Stimulated activated CD8-positive, alpha-beta memory T cell treated with anti-CD3 and anti-CD28 coated beads, Interleukin-7, amount 100 ng/mL, for 24 hours (primary cell): ENCODE measurements around the gene ADAM23.
"Not testable (repeated sequence)": the region's sequence is repeated elsewhere in the genome, so short reads cannot be mapped to it uniquely, and the experiment has no call there.

ENCODE experiments used
- DNase-seq: peaks from one replicate; pipeline ENCODE4 v3.0.0-alpha.2; 2020; ENCODE audit warnings: low read depth

ADAM23 gene

GRCh38 chr2:206442833-206443734, at the start of gene ADAM23:
ADAM23 (plus strand) TSS chr2:206443532; CDS start chr2:206443867, 335 bp downstream.
- DNase-seq = peak; percentile 24

- DNase-seq = no peak
Observed at GRCh38 chr2:206396211-206396610, 47.1 kb upstream of the ADAM23 start.

DNA sequence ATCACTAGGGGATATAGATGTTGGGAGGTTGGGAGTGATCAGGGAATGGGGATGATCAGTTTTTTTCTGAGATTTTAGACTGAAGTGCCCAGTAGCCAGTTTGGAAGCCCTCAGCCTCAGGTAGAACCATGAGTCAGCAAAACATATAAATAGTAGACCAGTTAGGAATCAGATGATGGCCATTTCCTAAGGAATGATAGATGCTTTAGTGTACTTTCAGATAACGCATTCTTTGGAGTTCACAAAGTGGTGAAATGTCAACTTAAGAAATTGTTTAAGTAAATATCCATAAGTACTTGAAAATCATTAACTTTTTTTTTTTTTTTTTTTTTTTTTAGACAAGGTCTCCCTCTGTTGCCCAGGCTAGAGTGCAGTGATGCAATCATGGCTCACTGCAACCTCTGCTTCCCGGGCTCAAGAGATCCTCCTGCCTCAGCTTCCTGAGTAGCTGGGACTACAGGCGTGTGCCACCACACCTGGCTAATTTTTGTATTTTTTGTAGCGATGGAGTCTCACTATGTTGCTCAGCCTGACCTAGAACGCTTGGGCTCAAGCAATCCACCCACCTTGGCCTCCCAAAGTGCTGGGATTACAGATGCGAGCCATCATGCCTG, 40.3 kb upstream of the ADAM23 start:
- DNase-seq = not testable (repeated sequence)

DNA sequence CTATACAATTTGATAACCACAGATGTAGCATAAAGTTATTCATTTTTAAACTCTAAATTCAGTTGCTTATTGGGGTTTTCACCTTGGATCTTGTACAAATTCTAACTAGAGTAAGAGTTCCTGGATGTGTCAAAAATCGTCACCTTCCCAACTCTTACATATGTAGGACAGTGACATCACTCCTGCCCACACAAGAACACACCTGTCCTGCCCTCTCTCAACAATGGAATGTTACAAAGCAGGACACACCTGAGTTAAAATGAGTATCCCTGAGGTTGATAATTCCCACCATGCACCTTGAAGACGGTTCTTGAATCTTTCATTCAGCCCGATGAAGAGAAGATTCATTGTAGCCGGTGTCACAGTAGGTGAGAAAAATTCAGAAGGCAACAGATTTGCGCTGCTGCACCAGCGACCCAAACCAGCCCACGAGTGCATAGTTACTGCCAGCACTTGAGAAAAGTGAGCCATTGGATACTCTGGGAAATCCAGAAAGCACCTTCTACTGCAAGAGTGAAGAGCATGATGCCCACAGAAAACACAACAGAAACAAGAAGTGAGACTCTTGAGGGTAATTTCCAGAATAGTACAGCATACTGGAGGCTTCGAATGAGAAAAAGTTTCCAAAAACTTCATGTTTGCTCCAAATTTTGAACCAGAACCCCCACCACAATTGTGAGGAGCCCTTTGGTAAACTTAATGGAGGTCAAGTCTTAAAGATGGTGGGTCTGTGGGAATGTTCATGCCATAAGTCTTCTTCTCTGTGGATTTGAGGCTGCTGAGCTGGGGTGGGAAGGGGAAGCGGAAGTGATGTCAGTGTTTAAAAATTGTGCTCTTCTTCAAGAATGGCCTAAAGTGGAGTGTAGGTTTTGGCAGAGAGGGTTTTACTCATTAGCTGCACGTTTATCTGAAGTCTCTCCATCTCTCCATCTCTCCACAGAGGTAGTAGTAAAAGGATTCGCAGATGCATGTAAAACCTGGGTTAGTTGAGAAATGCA, 34.7 kb upstream of the ADAM23 start:
- DNase-seq = no peak

- no peak for DNase-seq
Observed at GRCh38 chr2:206410714-206411113, 32.6 kb upstream of the ADAM23 start.

GRCh38 chr2:206415618-206416243, 27.6 kb upstream of the ADAM23 start:
- DNase-seq = no peak

GRCh38 chr2:206418968-206419367, 24.4 kb upstream of the ADAM23 start:
- DNase-seq = no peak

DNA sequence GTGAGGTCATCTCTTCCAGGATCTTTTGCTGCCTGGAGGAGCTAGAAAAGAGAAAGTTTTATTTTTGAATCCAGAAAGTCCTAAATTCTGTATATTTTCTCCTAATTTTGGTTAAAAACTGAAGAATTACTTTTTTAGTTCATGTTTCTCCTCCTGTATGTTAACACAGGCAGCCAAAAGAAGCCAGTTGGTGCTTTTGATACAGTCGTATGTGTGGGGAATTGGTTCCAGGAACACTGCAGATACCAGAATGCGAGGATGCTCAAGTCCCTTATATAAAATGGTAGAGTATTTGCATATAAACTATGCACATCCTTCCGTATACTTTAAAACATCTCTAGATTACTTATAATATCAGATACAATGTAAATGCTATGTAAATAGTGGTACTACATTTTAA, 22.6 kb upstream of the ADAM23 start:
- no peak for DNase-seq

DNA sequence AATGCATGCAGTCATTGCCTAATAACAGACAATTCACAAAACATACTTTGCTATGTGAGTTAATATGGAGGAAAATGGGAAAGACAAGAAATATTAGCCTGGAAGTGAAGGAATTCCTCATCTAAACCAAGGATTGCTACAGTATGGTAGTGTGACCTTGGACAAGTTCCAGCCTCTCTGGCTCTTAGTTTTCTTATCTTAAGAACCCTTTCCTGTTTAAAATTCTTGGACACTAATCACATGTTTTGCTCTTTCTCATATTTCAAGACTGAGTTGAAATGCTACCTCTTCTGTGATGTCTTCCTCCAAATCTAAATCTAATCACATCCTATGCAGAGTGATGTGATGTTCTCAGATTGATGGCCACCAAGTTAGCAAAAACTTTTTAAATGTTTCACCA, 20.8 kb upstream of the ADAM23 start:
- no peak for DNase-seq

DNA sequence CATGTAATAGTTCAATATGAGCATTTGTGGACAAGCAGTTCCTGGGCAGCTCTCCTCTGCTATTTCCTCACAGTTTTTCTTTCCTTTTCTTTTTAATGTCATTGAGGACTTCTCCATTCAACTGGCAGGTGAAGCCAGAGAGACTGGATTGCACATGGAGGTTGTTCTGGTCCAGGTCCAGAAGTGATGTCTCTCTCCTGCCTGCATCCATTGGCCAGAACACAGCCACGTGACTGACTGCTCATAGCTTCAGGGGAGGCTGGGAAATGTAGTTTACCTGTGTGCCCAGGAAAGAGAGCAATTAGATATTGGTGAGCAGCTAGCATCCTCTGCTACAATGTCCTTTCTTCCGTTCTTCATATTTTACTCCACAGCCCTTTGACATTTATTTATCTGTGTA, 20.2 kb upstream of the ADAM23 start:
- no peak for DNase-seq

DNA sequence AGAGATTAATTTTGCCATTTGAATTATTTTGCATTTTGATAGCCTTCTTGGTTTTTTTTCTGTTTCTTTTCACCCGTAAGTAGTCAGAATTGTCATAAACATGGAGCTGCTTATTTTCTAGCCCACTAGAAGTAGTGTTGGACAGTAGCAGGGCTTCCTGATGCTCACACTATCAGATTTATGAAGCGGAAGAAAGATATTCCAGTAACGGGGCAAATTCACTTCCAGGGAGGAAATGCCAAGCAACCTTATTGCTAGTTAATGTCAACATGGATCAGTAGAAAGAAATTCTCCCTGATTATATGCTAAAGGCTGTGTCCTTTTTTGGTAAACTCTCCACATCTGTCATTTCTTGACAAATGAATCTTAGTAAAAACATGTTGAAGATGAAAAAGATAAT, 19.2 kb upstream of the ADAM23 start:
- DNase-seq = no peak

DNA sequence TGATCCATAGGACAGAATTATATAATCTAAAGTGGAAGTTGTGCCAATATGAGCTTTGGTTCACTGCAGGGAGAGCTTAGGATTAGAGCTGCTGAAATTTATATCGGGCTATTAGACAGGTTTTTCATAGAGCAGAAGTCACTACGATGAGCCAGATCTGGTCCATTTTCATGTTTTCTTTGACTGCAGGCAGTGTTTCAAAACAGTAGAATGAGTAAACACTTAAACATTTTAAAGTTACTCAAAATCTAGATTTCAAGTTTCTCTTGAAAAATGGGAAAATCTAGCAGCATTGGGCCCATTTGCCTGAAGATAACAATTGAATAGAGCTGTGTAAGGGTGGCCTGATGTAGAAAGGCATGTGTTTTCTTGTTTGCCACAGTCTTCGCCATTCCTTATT, 14.5 kb upstream of the ADAM23 start:
- DNase-seq = no peak

DNA sequence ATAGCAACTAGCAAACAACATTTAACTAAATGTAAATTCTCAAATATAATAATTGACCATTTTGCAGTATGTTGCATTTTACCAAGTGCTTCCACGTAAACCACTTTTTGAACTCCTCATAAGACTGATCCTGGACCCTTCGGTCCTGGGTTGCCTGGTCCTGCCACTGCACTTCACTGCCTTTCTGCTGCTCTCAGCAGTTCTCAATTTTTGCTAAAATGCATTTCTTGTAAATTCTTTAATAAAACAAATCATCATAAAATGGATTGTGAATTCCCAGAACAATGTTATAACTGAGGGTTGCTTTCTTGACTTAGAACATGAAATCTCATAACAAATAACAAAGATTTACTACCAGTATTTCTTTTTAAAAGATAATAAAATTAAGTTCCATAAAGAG, 12.9 kb upstream of the ADAM23 start:
- no peak for DNase-seq

DNA sequence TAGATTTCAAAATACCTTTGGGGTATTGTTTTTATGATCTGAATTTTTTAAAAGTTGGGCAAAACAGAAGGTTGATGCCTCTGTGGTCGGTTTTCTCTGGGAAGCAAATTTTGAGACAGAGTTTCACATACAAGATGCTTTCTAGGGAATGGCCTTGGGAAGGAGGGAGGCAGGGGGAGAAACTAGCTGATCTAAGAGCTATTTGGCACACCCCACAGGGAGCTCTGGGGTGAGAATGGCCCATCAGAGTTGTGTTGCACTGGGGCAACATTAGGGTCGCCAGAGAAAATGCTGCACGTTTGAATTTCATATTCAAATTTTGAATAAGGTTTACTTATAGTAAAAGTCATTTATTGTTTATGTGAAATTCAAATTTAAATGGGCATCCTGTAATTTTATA, 11.9 kb upstream of the ADAM23 start:
- no peak for DNase-seq

DNA sequence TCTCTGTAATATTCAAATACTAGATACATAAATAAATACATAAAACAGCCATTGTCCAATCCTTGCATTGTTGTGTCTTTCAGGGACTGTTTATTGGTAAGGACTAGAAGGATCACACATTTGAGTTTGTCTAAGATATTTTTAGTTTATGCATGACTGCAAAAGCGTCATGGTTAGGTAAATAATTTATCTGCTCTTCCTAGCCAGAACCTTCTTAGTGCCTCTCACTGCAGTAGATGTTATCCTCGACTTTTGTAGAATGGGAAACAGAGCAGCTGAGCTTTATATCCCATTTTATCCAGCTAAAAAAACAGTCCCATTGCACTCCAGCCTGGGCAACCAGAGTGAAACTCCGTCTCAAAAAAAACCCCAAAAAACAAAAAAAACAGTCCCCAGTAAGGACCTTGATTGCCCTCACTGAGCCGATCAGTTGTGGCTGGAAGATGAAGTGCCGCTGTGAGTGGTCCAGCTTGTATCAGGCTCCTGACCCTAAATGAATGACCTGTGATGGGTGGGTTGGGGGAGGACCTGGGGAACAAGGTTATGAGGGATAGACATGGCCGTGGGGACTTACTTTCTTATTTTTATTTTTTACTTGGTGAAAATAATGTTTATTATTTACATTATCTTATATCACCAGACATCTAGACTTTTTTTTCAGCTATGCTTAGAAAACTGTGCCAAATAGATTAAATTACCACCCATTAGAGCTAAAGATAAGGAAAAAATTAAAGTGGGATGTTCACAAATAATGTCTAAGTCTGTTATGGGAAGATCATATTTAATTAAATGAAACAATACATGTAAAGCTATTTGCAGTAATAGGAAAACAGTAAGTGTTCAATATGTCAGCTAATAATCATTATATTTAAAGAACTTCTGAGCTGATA, 10.9 kb upstream of the ADAM23 start:
- no peak for DNase-seq

DNA sequence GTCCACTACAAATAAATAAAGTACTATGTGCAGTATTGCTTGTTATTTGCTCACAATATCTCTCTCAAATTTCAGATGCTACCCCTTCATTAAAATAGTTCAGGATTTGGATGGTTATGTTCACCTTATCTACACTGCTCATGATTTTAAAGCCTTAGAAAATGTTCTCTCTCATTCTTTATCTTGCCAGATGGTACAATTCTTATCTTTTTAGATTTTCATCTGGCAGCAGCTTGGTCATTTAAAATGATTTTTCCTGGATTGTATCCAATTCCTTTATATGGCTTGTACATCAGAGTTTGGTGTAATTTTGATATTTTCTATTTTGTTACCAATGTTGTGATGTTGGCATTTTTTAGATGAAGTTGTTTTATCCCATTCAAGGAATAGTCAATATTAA, 10.1 kb upstream of the ADAM23 start:
- DNase-seq = no peak

GRCh38 chr2:206433686-206434085, 9.6 kb upstream of the ADAM23 start:
- no peak for DNase-seq

- no peak for DNase-seq
Observed at GRCh38 chr2:206435742-206436141, 7.6 kb upstream of the ADAM23 start.

DNA sequence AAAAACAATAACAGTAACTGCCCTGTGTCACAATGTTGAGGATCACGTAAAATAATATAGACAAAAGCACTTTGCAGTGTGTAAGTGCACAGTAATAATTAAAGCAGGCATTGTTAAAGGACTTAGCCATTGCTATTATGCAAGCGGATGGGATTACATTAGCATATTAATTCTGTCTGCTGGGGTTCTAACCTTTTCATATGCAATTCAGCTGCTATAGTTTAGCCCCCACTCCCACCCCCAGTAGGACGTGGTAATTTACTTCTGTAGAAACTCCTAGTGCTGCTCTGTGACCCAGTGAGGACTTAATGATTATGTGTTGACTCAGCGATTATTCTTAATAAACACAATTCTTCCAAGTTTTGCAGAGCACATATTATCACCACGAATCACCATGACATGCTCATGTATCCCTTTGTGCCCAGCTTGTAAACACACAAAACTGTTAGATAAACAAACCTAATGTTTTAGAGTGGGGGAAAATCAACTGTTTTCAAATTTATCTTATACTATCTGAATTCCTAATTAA, 5.1 kb upstream of the ADAM23 start:
- no peak for DNase-seq

DNA sequence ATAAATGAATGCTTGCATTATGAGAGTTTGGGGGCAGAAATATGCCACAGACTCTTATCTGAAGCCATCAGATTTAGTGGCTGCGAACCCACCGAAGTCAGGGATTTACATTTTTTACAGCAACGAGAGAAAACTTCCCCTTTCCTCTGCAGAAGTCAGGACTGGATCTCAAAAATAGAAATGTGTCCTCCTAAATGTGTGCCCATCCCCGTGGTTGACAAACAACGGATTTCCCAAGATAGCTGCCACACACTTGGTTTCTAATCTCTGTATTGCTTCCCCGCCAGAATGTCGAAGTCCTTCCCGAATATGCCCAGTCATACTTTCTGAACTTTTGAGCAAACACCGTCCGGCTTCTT, 879 bp upstream of the ADAM23 start:
- no peak for DNase-seq
